H1 (cell line): ENCODE results near the gene PNMA6A. TPM values are rescaled to one million over a fixed set of nuclear protein-coding genes. Genes with fewer than 3 reads are reported as not detected.
"Not testable (repeated sequence)": the region's sequence is repeated elsewhere in the genome, so short reads cannot be mapped to it uniquely, and the experiment has no call there.

Experiments
- CTCF ChIA-PET: fragments of 300-600 bp; sonication (Branson Sonifier 250); formaldehyde crosslinking; loops from one replicate; lab custom pipeline; 2021; ENCODE audit not compliant: partially characterized antibody; lab: Charles Lee
- POLR2A ChIA-PET: fragments of 300-600 bp; sonication (Branson Sonifier 250); formaldehyde crosslinking; loops from one replicate; lab custom pipeline; 2021; ENCODE audit warnings: inconsistent platforms; ENCODE audit not compliant: partially characterized antibody; lab: Charles Lee
- DNase-seq, 2 experiments: peaks; one replicate each; pipeline versions ENCODE4 v3.0.0 to v3.0.0-alpha.2; 2010 to 2022; ENCODE audit warnings: low spot score in 2 of 2, low read depth in 1 of 2, mixed read lengths in 1 of 2
- FAIRE-seq: peaks from 2 replicates; lab custom pipeline; 2011; peaks lifted over from hg19 to GRCh38; lab: Jason Lieb, UNC
- H2AFZ ChIP-seq: 2 replicates; pipeline ENCODE4 v1.8.1; 2012; ENCODE audit warnings: low read length, inconsistent platforms
- H2AK5ac ChIP-seq: 2 replicates; pipeline ENCODE4 v1.6.1; 2013; ENCODE audit warnings: low read depth, low read length
- H2BK120ac ChIP-seq: replicated peaks from 2 replicates; pipeline ENCODE3; 2013; ENCODE audit warnings: low read depth, low read length, inconsistent platforms
- H2BK12ac ChIP-seq: 2 replicates; pipeline ENCODE4 v1.6.1; 2013; ENCODE audit warnings: low read depth, low read length
- H2BK15ac ChIP-seq: 2 replicates; pipeline ENCODE4 v1.6.1; 2013; ENCODE audit warnings: low read length
- H2BK20ac ChIP-seq: 2 replicates; pipeline ENCODE4 v1.6.1; 2013; ENCODE audit warnings: low read length
- H2BK5ac ChIP-seq: 2 replicates; pipeline ENCODE4 v1.6.1; 2013; ENCODE audit warnings: low read depth, low read length
- H3K14ac ChIP-seq: 2 replicates; pipeline ENCODE4 v1.6.1; 2013; ENCODE audit warnings: inconsistent platforms; ENCODE audit not compliant: insufficient read length
- H3K18ac ChIP-seq: 2 replicates; pipeline ENCODE4 v1.6.1; 2013; ENCODE audit warnings: low read length; ENCODE audit errors: extremely low read depth
- H3K23ac ChIP-seq: 2 replicates; pipeline ENCODE4 v1.6.1; 2013; ENCODE audit warnings: inconsistent platforms; ENCODE audit not compliant: insufficient read length
- H3K23me2 ChIP-seq: 2 replicates; pipeline ENCODE4 v1.6.1; 2013; ENCODE audit warnings: low read depth, low read length
- H3K27ac ChIP-seq: 2 replicates; pipeline ENCODE4 v1.6.1; 2011; ENCODE audit warnings: low read depth, low read length, inconsistent platforms
- H3K27me3 ChIP-seq, 4 experiments: replicated peaks in 1 of 4; 1 replicate in 1 of 4; 2 replicates in 3 of 4; pipeline versions ENCODE4 v1.6.1 to v1.8.1; 2011 to 2013; ENCODE audit warnings: low read length in 3 of 4, mild to moderate bottlenecking in 3 of 4, inconsistent platforms in 2 of 4, mixed read lengths in 2 of 4, moderate library complexity in 1 of 4; ENCODE audit not compliant: control insufficient read depth in 3 of 4, insufficient read depth in 3 of 4; ENCODE audit errors: extremely low read depth in 1 of 4
- H3K36me3 ChIP-seq, 4 experiments: 2 replicates each; pipeline versions ENCODE4 v1.6.1 to v1.8.1; 2011 to 2013; ENCODE audit warnings: mild to moderate bottlenecking in 4 of 4, low read length in 3 of 4, moderate library complexity in 2 of 4, control low read depth in 1 of 4, inconsistent platforms in 1 of 4; ENCODE audit not compliant: insufficient read depth in 4 of 4, control insufficient read depth in 2 of 4
- H3K4ac ChIP-seq: replicated peaks from 2 replicates; pipeline ENCODE3; 2013; ENCODE audit warnings: low read length, low read depth, mixed read lengths, inconsistent platforms; ENCODE audit not compliant: insufficient read length
- H3K4me1 ChIP-seq, 4 experiments: replicated peaks in 1 of 4; 1 replicate in 1 of 4; 2 replicates in 3 of 4; pipeline versions ENCODE4 v1.6.1 to v1.8.1; 2011 to 2013; ENCODE audit warnings: low read length in 3 of 4, inconsistent platforms in 2 of 4, mixed read lengths in 1 of 4; ENCODE audit not compliant: insufficient read depth in 4 of 4, control insufficient read depth in 3 of 4
- H3K4me2 ChIP-seq, 2 experiments: 2 replicates each; pipeline versions ENCODE4 v1.6.1 to v1.8.1; 2011 to 2013; ENCODE audit warnings: low read depth in 2 of 2, low read length in 2 of 2, control low read depth in 1 of 2, inconsistent platforms in 1 of 2, mild to moderate bottlenecking in 1 of 2; ENCODE audit not compliant: insufficient read depth in 1 of 2
- H3K4me3 ChIP-seq, 4 experiments: fragments of 200-600, 300-600 bp in 1 of 4; sonication (generic), shearing (Covaris generic), sonication (Bioruptor Twin) in 1 of 4; 2 replicates each; pipeline versions ENCODE4 v1.5.1 to v1.8.1; 2011 to 2016; ENCODE audit warnings: low read length in 4 of 4, low read depth in 3 of 4, control low read depth in 2 of 4, inconsistent platforms in 2 of 4, mild to moderate bottlenecking in 2 of 4, mixed read lengths in 1 of 4, moderate library complexity in 1 of 4; ENCODE audit not compliant: insufficient read depth in 2 of 4; ENCODE audit errors: extremely low read depth in 1 of 4
- H3K56ac ChIP-seq: replicated peaks from 2 replicates; pipeline ENCODE3; 2013; ENCODE audit warnings: low read depth, mild to moderate bottlenecking, mixed read lengths, low read length, inconsistent platforms; ENCODE audit not compliant: insufficient read length
- H3K79me1 ChIP-seq: 2 replicates; pipeline ENCODE4 v1.6.1; 2013; ENCODE audit warnings: low read depth, low read length, control low read depth
- H3K79me2 ChIP-seq, 2 experiments: 2 replicates each; pipeline versions ENCODE4 v1.6.1 to v1.8.1; 2012 to 2013; ENCODE audit warnings: low read length in 2 of 2, mild to moderate bottlenecking in 2 of 2, inconsistent platforms in 1 of 2; ENCODE audit not compliant: insufficient read depth in 2 of 2, control insufficient read depth in 1 of 2
- H3K9ac ChIP-seq, 4 experiments: replicated peaks in 1 of 4; 1 replicate in 1 of 4; 2 replicates in 3 of 4; pipeline versions ENCODE4 v1.6.1 to v1.8.1; 2011 to 2013; ENCODE audit warnings: low read depth in 3 of 4, low read length in 3 of 4, control low read depth in 2 of 4, mild to moderate bottlenecking in 2 of 4, moderate library complexity in 2 of 4, inconsistent platforms in 1 of 4; ENCODE audit errors: extremely low read depth in 1 of 4
- H3K9me3 ChIP-seq, 2 experiments: 2 replicates each; pipeline versions ENCODE4 v1.6.1 to v1.8.1; 2012 to 2013; ENCODE audit warnings: mild to moderate bottlenecking in 2 of 2, moderate library complexity in 2 of 2, control low read depth in 1 of 2, inconsistent platforms in 1 of 2, low read depth in 1 of 2, low read length in 1 of 2, mixed read lengths in 1 of 2; ENCODE audit not compliant: insufficient read depth in 2 of 2
- H4K20me1 ChIP-seq, 2 experiments: replicated peaks in 1 of 2; 2 replicates each; pipeline versions ENCODE3 to v1.8.1; 2011 to 2013; ENCODE audit warnings: inconsistent platforms in 2 of 2, low read length in 2 of 2, mild to moderate bottlenecking in 1 of 2; ENCODE audit not compliant: insufficient read depth in 2 of 2, control insufficient read depth in 1 of 2
- H4K5ac ChIP-seq: 2 replicates; pipeline ENCODE4 v1.6.1; 2013; ENCODE audit warnings: low read length, low read depth, mixed read lengths, inconsistent platforms; ENCODE audit not compliant: insufficient read length
- H4K8ac ChIP-seq: 2 replicates; pipeline ENCODE4 v1.8.0; 2013; ENCODE audit warnings: mild to moderate bottlenecking, moderate library complexity, low read length, inconsistent platforms; ENCODE audit not compliant: insufficient read depth; ENCODE audit errors: extremely low read depth
- H4K91ac ChIP-seq: replicated peaks from 2 replicates; pipeline ENCODE3; 2013; ENCODE audit warnings: low read length, mixed read lengths, inconsistent platforms; ENCODE audit not compliant: insufficient read length
- WGBS, 2 experiments: shearing (Covaris generic) in 1 of 2; methylation state at CpG; one replicate each; pipeline versions ENCODE4 v1.1.6 to v1.1.7; 2013 to 2015; ENCODE audit warnings: low lambda C conversion rate in 2 of 2, mixed read lengths in 2 of 2, inconsistent platforms in 1 of 2, low coverage in 1 of 2, missing lambda C conversion rate in 1 of 2; ENCODE audit not compliant: insufficient replicate concordance in 2 of 2, insufficient coverage in 1 of 2, insufficient read length in 1 of 2; ENCODE audit errors: extremely low coverage in 1 of 2, missing lambda C conversion rate in 1 of 2; 5-methylcytosine and 5-hydroxymethylcytosine counted together
- polyA plus RNA-seq, 7 experiments: library from polyadenylated mRNA; depleted of rRNA in 3 of 7; stranded (reverse) in 5 of 7; unstranded in 2 of 7; fragments of >200 nt in 5 of 7; fragments of 200-250 nt in 2 of 7; gene quantifications; 1 replicate in 5 of 7; 2 replicates in 1 of 7; 4 replicates in 1 of 7; pipeline versions ENCODE4 v1.2.1 to v1.2.3, GENCODE V29; 2011 to 2013; ENCODE audit warnings: missing spikeins in 2 of 7, mixed read lengths in 2 of 7
- total RNA-seq: library from RNA; stranded (reverse); fragmentation: NEBNext Ultra II Directional; extraction: Animal tissue kit (Norgen Biotek cat#: 25700); gene quantifications from 2 replicates; pipeline ENCODE4 v1.2.1, GENCODE V29; 2021

Gene PNMA6A
- total and polyA plus RNA-seq, 2 of the 8 experiments (the other 6 are each of a cell fraction or from before 2014, with no cell fraction given), result 2.2 to 5.7 TPM

DNA sequence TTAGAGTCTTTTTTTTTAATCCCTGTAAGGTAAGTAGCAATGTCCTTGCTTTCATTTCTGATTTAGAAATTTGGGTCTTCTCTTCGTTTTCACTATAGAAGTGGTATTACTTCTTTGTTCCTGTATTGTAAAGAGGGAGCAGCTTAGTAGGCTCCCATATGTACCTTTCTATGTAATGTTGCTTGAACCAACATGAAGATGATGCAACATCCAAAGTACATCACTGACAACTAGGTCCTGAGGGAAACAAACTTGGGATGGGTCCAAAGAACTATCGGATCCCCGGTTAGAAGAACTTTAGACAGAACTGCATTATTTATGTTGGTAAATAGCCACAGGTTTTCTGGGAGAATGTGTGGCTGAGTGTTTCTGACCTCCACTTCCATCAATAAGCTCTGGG, 45.5 kb downstream of the PNMA6A start:
- H3K23ac ChIP-seq, H3K9me3 ChIP-seq, H4K5ac ChIP-seq, H3K27ac ChIP-seq, H3K27me3 ChIP-seq, H3K4me2 ChIP-seq, H3K79me1 ChIP-seq, H3K79me2 ChIP-seq, H2AK5ac ChIP-seq, H4K8ac ChIP-seq, H2BK120ac ChIP-seq, H2BK20ac ChIP-seq, FAIRE-seq, H4K91ac ChIP-seq, POLR2A ChIA-PET, H3K4me3 ChIP-seq, H2BK5ac ChIP-seq, H3K4me1 ChIP-seq, H3K36me3 ChIP-seq, H2BK15ac ChIP-seq, H3K23me2 ChIP-seq, H2AFZ ChIP-seq, H4K20me1 ChIP-seq, H3K18ac ChIP-seq, DNase-seq, H3K56ac ChIP-seq, CTCF ChIA-PET, H2BK12ac ChIP-seq, H3K9ac ChIP-seq, H3K4ac ChIP-seq, H3K14ac ChIP-seq: not testable (repeated sequence)
- WGBS, 2 experiments, result no CpG with 5 or more reads among the region's 3 CpGs

DNA sequence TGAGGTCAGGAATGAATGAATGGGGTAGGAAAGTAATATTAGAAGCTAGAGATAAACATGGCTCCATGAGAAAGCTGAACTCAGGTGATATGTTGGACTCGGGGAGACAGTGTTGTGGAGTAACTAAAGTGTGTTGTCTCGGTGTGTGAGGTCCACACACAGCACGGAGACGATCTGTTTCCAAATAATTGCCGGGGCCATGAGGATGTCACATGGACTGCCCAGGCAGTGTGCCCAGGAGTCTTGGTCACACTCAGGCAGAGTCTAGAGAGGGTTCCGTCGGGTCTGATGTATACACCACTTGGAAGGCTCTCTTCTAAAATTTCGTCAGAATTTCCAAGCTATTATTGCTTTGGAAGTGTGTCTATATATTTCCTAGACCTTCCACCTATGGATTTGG, 48.0 kb downstream of the PNMA6A start:
- H3K4me3 ChIP-seq, H2BK20ac ChIP-seq, POLR2A ChIA-PET, H4K91ac ChIP-seq, H4K20me1 ChIP-seq, H3K23me2 ChIP-seq, H2BK15ac ChIP-seq, H3K4ac ChIP-seq, H3K4me2 ChIP-seq, DNase-seq, H2BK12ac ChIP-seq, H3K79me1 ChIP-seq, H4K5ac ChIP-seq, H3K36me3 ChIP-seq, CTCF ChIA-PET, H3K9ac ChIP-seq, H3K79me2 ChIP-seq, H2AK5ac ChIP-seq, H3K27me3 ChIP-seq, H3K56ac ChIP-seq, H3K18ac ChIP-seq, H4K8ac ChIP-seq, H3K4me1 ChIP-seq, H2BK5ac ChIP-seq, H3K23ac ChIP-seq, H2BK120ac ChIP-seq, H3K9me3 ChIP-seq, H3K14ac ChIP-seq, H3K27ac ChIP-seq, H2AFZ ChIP-seq: not testable (repeated sequence)
- no CpG with 5 or more reads among the region's 8 CpGs for WGBS, 2 experiments
- peak; percentile 84 for FAIRE-seq
